GM18517 (cell line): ENCODE results near the gene WDFY2.
"Not testable (repeated sequence)": the region's sequence is repeated elsewhere in the genome, so short reads cannot be mapped to it uniquely, and the experiment has no call there.

Experiments used
- ATAC-seq: cut with Tn5 transposase; IDR thresholded peaks from one replicate; pipeline ENCODE4 v1.9.1; 2021; ENCODE audit warnings: mild to moderate bottlenecking, moderate library complexity; ENCODE audit not compliant: unreplicated experiment

The WDFY2 gene

GRCh38 chr13:51688937-51689662 is 104.8 kb downstream of the WDFY2 start:
- no peak for ATAC-seq

- ATAC-seq, result no peak
Observed at GRCh38 chr13:51689663-51689996, 105.4 kb downstream of the WDFY2 start.

GRCh38 chr13:51695677-51696076 is 111.4 kb downstream of the WDFY2 start:
- not testable (repeated sequence) for ATAC-seq

GRCh38 chr13:51697181-51697580 is 112.9 kb downstream of the WDFY2 start:
- ATAC-seq, result no peak

- ATAC-seq, result no peak
Observed at GRCh38 chr13:51697855-51698254, 113.6 kb downstream of the WDFY2 start.

GRCh38 chr13:51698352-51698751 is 114.1 kb downstream of the WDFY2 start:
- ATAC-seq, result no peak

- ATAC-seq, result peak; percentile 89
Observed at GRCh38 chr13:51704399-51705313, 120.4 kb downstream of the WDFY2 start.

- no peak for ATAC-seq
Observed at GRCh38 chr13:51707461-51707860, 123.2 kb downstream of the WDFY2 start.

GRCh38 chr13:51713807-51714206 is 129.5 kb downstream of the WDFY2 start:
- no peak for ATAC-seq

GRCh38 chr13:51714663-51715168 is 130.5 kb downstream of the WDFY2 start:
- peak; percentile 83 for ATAC-seq

GRCh38 chr13:51715613-51716012 is 131.4 kb downstream of the WDFY2 start:
- no peak for ATAC-seq

GRCh38 chr13:51717786-51718398 is 133.6 kb downstream of the WDFY2 start:
- ATAC-seq, result no peak

- ATAC-seq, result no peak
Observed at GRCh38 chr13:51719394-51719793, 135.1 kb downstream of the WDFY2 start.

- peak; percentile 88 for ATAC-seq
Observed at GRCh38 chr13:51721496-51721895, 137.2 kb downstream of the WDFY2 start.

GRCh38 chr13:51723529-51723928 is 139.3 kb downstream of the WDFY2 start:
- ATAC-seq, result no peak

- ATAC-seq, result no peak
Observed at GRCh38 chr13:51724721-51725120, 140.5 kb downstream of the WDFY2 start.

- ATAC-seq, result no peak
Observed at GRCh38 chr13:51726446-51727193, 142.4 kb downstream of the WDFY2 start.

- no peak for ATAC-seq
Observed at GRCh38 chr13:51727634-51728274, 143.5 kb downstream of the WDFY2 start.

- ATAC-seq, result no peak
Observed at GRCh38 chr13:51728275-51728673, 144.0 kb downstream of the WDFY2 start.

- no peak for ATAC-seq
Observed at GRCh38 chr13:51728972-51729371, 144.7 kb downstream of the WDFY2 start.
